Measurements from ENCODE around the gene WIPF3. TPM values are rescaled to one million over a fixed set of nuclear protein-coding genes. Genes with fewer than 3 reads are reported as not detected.

The WIPF3 gene
- total and polyA plus RNA-seq, 2 experiments from 2014 or later: not detected

GRCh38 chr7:29843726-29844125 is 37.4 kb downstream of the WIPF3 start:
- H3K9ac ChIP-seq: no peak overlapping the region
- H3K9me3 ChIP-seq (ENCODE audit: low read depth): no peaks in the 10 kb centered on the region
- no peaks in the 10 kb centered on the region for H3K9me2 ChIP-seq (ENCODE audit: insufficient read depth)
- WGBS, 2 experiments (ENCODE audit: low coverage in 1 of 2, low lambda C conversion rate in 2 of 2, missing lambda C conversion rate in 2 of 2): 47 to 55% methylated on average over 4 of the region's 4 CpGs
- no peaks in the 10 kb centered on the region for H4K20me1 ChIP-seq (ENCODE audit: insufficient read depth)
- H3K79me2 ChIP-seq (ENCODE audit: insufficient read depth): no peaks in the 10 kb centered on the region
- no peaks in the 10 kb centered on the region for H3K4me1 ChIP-seq (ENCODE audit: insufficient read depth)
- no peak overlapping the region for H3K4me3 ChIP-seq
- peaks cover 29% of the 10 kb centered on the region; the same call in 1 of the 2 replicates for H3K27me3 ChIP-seq (replicated peaks; ENCODE audit: insufficient read depth)
- no peak for TF ChIP-seq EZH2phosphoT487 (IDR thresholded peaks at IDR 0.05; ENCODE audit: insufficient read depth, low read depth)
- no peak for TF ChIP-seq EZH2 (IDR thresholded peaks at IDR 0.05; ENCODE audit: insufficient read depth, poor library complexity, severe bottlenecking)
- no peak overlapping the region for H3K27ac ChIP-seq
- in situ Hi-C loops (cut with MboI): no loop called here
- H3F3A ChIP-seq (ENCODE audit: insufficient read depth): no peaks in the 10 kb centered on the region
- DNase-seq: no peak
- no peak overlapping the region for H3K4me2 ChIP-seq (ENCODE audit: unreplicated experiment)
- no peak overlapping the region for H2AFZ ChIP-seq
- H3K36me3 ChIP-seq (ENCODE audit: low read depth): no peaks in the 10 kb centered on the region

- H3K4me1 ChIP-seq (ENCODE audit: insufficient read depth): no peaks in the 10 kb centered on the region
- no peak overlapping the region for H3K9ac ChIP-seq
- H3K9me3 ChIP-seq (ENCODE audit: low read depth): no peaks in the 10 kb centered on the region
- no peak overlapping the region for H2AFZ ChIP-seq
- H3K79me2 ChIP-seq (ENCODE audit: insufficient read depth): no peaks in the 10 kb centered on the region
- H3K27ac ChIP-seq: no peak overlapping the region
- 88 to 92% methylated on average over 9 of the region's 9 CpGs for WGBS, 2 experiments (ENCODE audit: low coverage in 1 of 2, low lambda C conversion rate in 2 of 2, missing lambda C conversion rate in 2 of 2)
- no peaks in the 10 kb centered on the region for H4K20me1 ChIP-seq (ENCODE audit: insufficient read depth)
- no peak for TF ChIP-seq EZH2phosphoT487 (IDR thresholded peaks at IDR 0.05; ENCODE audit: insufficient read depth, low read depth)
- TF ChIP-seq EZH2 (IDR thresholded peaks at IDR 0.05; ENCODE audit: insufficient read depth, poor library complexity, severe bottlenecking): no peak
- no peak for DNase-seq
- no peaks in the 10 kb centered on the region for H3K9me2 ChIP-seq (ENCODE audit: insufficient read depth)
- no peak overlapping the region for H3K4me3 ChIP-seq
- in situ Hi-C loops (cut with MboI): no loop called here
- no peak overlapping the region for H3K4me2 ChIP-seq (ENCODE audit: unreplicated experiment)
- no peaks in the 10 kb centered on the region for H3F3A ChIP-seq (ENCODE audit: insufficient read depth)
- peaks cover 37% of the 10 kb centered on the region for H3K27me3 ChIP-seq (replicated peaks; ENCODE audit: insufficient read depth)
- no peaks in the 10 kb centered on the region for H3K36me3 ChIP-seq (ENCODE audit: low read depth)
These were observed 38.3 kb downstream of the WIPF3 start for GRCh38 chr7:29844559-29844958.

- no peaks in the 10 kb centered on the region for H3K9me3 ChIP-seq (ENCODE audit: low read depth)
- H2AFZ ChIP-seq: no peak overlapping the region
- H3K9me2 ChIP-seq (ENCODE audit: insufficient read depth): no peaks in the 10 kb centered on the region
- H3K4me3 ChIP-seq: no peak overlapping the region
- no peak overlapping the region for H3K9ac ChIP-seq
- H4K20me1 ChIP-seq (ENCODE audit: insufficient read depth): no peaks in the 10 kb centered on the region
- no peaks in the 10 kb centered on the region for H3F3A ChIP-seq (ENCODE audit: insufficient read depth)
- 70 to 76% methylated on average over 6 of the region's 6 CpGs for WGBS, 2 experiments (ENCODE audit: low coverage in 1 of 2, low lambda C conversion rate in 2 of 2, missing lambda C conversion rate in 2 of 2)
- no peak for TF ChIP-seq EZH2 (IDR thresholded peaks at IDR 0.05; ENCODE audit: insufficient read depth, poor library complexity, severe bottlenecking)
- H3K4me1 ChIP-seq (ENCODE audit: insufficient read depth): no peaks in the 10 kb centered on the region
- in situ Hi-C loops (cut with MboI): no loop called here
- H3K27ac ChIP-seq: no peak overlapping the region
- no peaks in the 10 kb centered on the region for H3K79me2 ChIP-seq (ENCODE audit: insufficient read depth)
- peaks cover 48% of the 10 kb centered on the region for H3K27me3 ChIP-seq (replicated peaks; ENCODE audit: insufficient read depth)
- no peak overlapping the region for H3K4me2 ChIP-seq (ENCODE audit: unreplicated experiment)
- DNase-seq: no peak
- H3K36me3 ChIP-seq (ENCODE audit: low read depth): no peaks in the 10 kb centered on the region
These were observed 41.2 kb downstream of the WIPF3 start for GRCh38 chr7:29847496-29847895.

- Histone ChIP-seq H3K27me3 (replicated peaks; ENCODE audit: insufficient read depth) (peaks cover 45% of the 10 kb centered on the region), H3K4me1 (ENCODE audit: insufficient read depth) (no peaks in the 10 kb centered on the region), H3K4me3 (no peak overlapping the region), H3K9me3 (ENCODE audit: low read depth) (no peaks in the 10 kb centered on the region), H3K27ac (no peak overlapping the region), H3K9me2 (ENCODE audit: insufficient read depth) (no peaks in the 10 kb centered on the region), H3F3A (ENCODE audit: insufficient read depth) (no peaks in the 10 kb centered on the region), H3K4me2 (ENCODE audit: unreplicated experiment) (no peak overlapping the region), H3K36me3 (ENCODE audit: low read depth) (no peaks in the 10 kb centered on the region), H3K9ac (no peak overlapping the region), H3K79me2 (ENCODE audit: insufficient read depth) (no peaks in the 10 kb centered on the region), H4K20me1 (ENCODE audit: insufficient read depth) (no peaks in the 10 kb centered on the region), H2AFZ (no peak overlapping the region)
- WGBS, 2 experiments (ENCODE audit: low coverage in 1 of 2, low lambda C conversion rate in 2 of 2, missing lambda C conversion rate in 2 of 2): 57 to 63% methylated on average over 3 of the region's 3 CpGs
- DNase-seq: no peak
- in situ Hi-C loops (cut with MboI): no loop called here
- no peak for TF ChIP-seq EZH2 (IDR thresholded peaks at IDR 0.05; ENCODE audit: insufficient read depth, poor library complexity, severe bottlenecking)
- no peak for TF ChIP-seq EZH2phosphoT487 (IDR thresholded peaks at IDR 0.05; ENCODE audit: insufficient read depth, low read depth)
These were observed 41.6 kb downstream of the WIPF3 start for GRCh38 chr7:29847916-29848315.

- Histone ChIP-seq H3K4me1 (ENCODE audit: insufficient read depth) (no peaks in the 10 kb centered on the region), H3K4me3 (no peak overlapping the region), H3K9me2 (ENCODE audit: insufficient read depth) (no peaks in the 10 kb centered on the region), H3F3A (ENCODE audit: insufficient read depth) (no peaks in the 10 kb centered on the region), H3K27me3 (replicated peaks; ENCODE audit: insufficient read depth) (peaks cover 40% of the 10 kb centered on the region), H3K36me3 (ENCODE audit: low read depth) (no peaks in the 10 kb centered on the region), H2AFZ (no peak overlapping the region), H4K20me1 (ENCODE audit: insufficient read depth) (no peaks in the 10 kb centered on the region), H3K9me3 (ENCODE audit: low read depth) (no peaks in the 10 kb centered on the region), H3K27ac (no peak overlapping the region), H3K9ac (no peak overlapping the region), H3K79me2 (ENCODE audit: insufficient read depth) (no peaks in the 10 kb centered on the region), H3K4me2 (ENCODE audit: unreplicated experiment) (no peak overlapping the region)
- no peak for DNase-seq
- in situ Hi-C loops (cut with MboI): no loop called here
- WGBS, 2 experiments (ENCODE audit: low coverage in 1 of 2, low lambda C conversion rate in 2 of 2, missing lambda C conversion rate in 2 of 2): 38 to 40% methylated on average over 3 of the region's 3 CpGs
- TF ChIP-seq EZH2phosphoT487 (IDR thresholded peaks at IDR 0.05; ENCODE audit: insufficient read depth, low read depth): no peak
- TF ChIP-seq EZH2 (IDR thresholded peaks at IDR 0.05; ENCODE audit: insufficient read depth, poor library complexity, severe bottlenecking): no peak
These were observed 42.6 kb downstream of the WIPF3 start for GRCh38 chr7:29848941-29849340.

All from GM23248 (cell line).